DND-41 (cell line): ENCODE data around the gene SNN.

Source experiments
- ATAC-seq: fragments of 200-7000 bp; cut with Tn5 transposase; 3 replicates; pipeline ENCODE4 v1.9.1; 2021; ENCODE audit warnings: low read depth; ENCODE audit not compliant: insufficient read depth
- DNase-seq: peaks from one replicate; pipeline ENCODE4 v3.0.0-alpha.2; 2020
- H2AFZ ChIP-seq: 2 replicates; pipeline ENCODE4 v1.6.0; 2012; ENCODE audit warnings: low read depth, low read length
- H3K27ac ChIP-seq: 2 replicates; pipeline ENCODE4 v1.5.1; 2012; ENCODE audit warnings: low read length, inconsistent platforms
- H3K27me3 ChIP-seq: fragments of 200-600 bp; sonication (generic); 2 replicates; pipeline ENCODE4 v1.6.0; 2012; ENCODE audit warnings: low read length, mild to moderate bottlenecking, inconsistent platforms; ENCODE audit not compliant: insufficient read depth, poor library complexity
- H3K36me3 ChIP-seq: 2 replicates; pipeline ENCODE4 v1.5.1; 2012; ENCODE audit warnings: low read length, inconsistent platforms; ENCODE audit not compliant: insufficient read depth
- H3K4me1 ChIP-seq: 2 replicates; pipeline ENCODE4 v1.5.1; 2012; ENCODE audit warnings: mild to moderate bottlenecking, low read length; ENCODE audit not compliant: insufficient read depth
- H3K4me2 ChIP-seq: 2 replicates; pipeline ENCODE4 v1.6.0; 2012; ENCODE audit warnings: mild to moderate bottlenecking, moderate library complexity, low read length, inconsistent platforms; ENCODE audit not compliant: insufficient read depth
- H3K4me3 ChIP-seq, 2 experiments: fragments of 200-600 bp in 1 of 2; shearing (Covaris generic) in 1 of 2; 2 replicates each; pipeline ENCODE4 v1.5.1; 2012 to 2016; ENCODE audit warnings: inconsistent platforms in 2 of 2, low read length in 2 of 2, mild to moderate bottlenecking in 2 of 2, low read depth in 1 of 2, moderate library complexity in 1 of 2
- H3K79me2 ChIP-seq: 2 replicates; pipeline ENCODE4 v1.6.0; 2012; ENCODE audit warnings: low read length, inconsistent platforms; ENCODE audit not compliant: insufficient read depth
- H3K9ac ChIP-seq: 2 replicates; pipeline ENCODE4 v1.6.0; 2012; ENCODE audit warnings: low read depth, mild to moderate bottlenecking, inconsistent platforms, low read length, moderate library complexity
- H3K9me3 ChIP-seq: 2 replicates; pipeline ENCODE4 v1.5.1; 2012; ENCODE audit warnings: low read length, moderate library complexity, mild to moderate bottlenecking, inconsistent platforms; ENCODE audit not compliant: insufficient read depth, severe bottlenecking
- H4K20me1 ChIP-seq: 2 replicates; pipeline ENCODE4 v1.6.0; 2012; ENCODE audit warnings: low read length; ENCODE audit not compliant: insufficient read depth
- EZH2 ChIP-seq: IDR thresholded peaks from 3 replicates; pipeline ENCODE4 v1.6.1; 2012; ENCODE audit warnings: borderline replicate concordance, low read depth, mild to moderate bottlenecking, moderate library complexity, low read length, inconsistent platforms; ENCODE audit not compliant: severe bottlenecking
- TF ChIP-seq, protein P1 (sequence below): IDR thresholded peaks from 2 replicates; pipeline ENCODE4 v1.5.1; 2012; ENCODE audit warnings: borderline replicate concordance, low read length, moderate library complexity, mild to moderate bottlenecking; ENCODE audit not compliant: poor library complexity, severe bottlenecking; ENCODE audit errors: extremely low read depth

SNN gene

DNA sequence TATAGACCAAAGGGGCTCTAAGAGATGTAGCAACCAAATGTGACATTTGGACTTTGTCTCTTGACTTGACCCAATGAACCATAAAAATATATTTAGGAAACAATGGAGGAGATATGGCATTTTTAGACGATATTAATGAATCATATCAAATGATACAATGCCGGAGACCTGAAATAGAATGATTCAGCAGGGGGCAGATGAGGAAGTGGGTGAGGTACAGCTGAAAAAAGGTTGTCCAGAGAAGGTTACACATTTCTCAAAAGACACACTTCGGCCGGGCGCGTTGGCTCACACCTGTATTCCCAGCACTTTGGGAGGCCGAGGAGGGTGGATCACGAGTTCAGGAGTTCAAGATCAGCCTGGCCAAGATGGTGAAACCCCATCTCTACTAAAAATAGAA is 16.5 kb upstream of the SNN start:
- ATAC-seq (no peak), DNase-seq (no peak)
- Histone ChIP-seq H3K27ac (no peak overlapping the region), H3K4me3 (no peak overlapping the region), H3K4me2 (no peak overlapping the region), H3K9me3 (no peaks in the 10 kb centered on the region), H4K20me1 (no peaks in the 10 kb centered on the region), H3K9ac (no peak overlapping the region), H3K4me1 (peaks cover 25% of the 10 kb centered on the region), H2AFZ (no peak overlapping the region), H3K27me3 (no peaks in the 10 kb centered on the region), H3K36me3 (no peaks in the 10 kb centered on the region), H3K79me2 (no peaks in the 10 kb centered on the region)
- TF ChIP-seq, protein P1, sequence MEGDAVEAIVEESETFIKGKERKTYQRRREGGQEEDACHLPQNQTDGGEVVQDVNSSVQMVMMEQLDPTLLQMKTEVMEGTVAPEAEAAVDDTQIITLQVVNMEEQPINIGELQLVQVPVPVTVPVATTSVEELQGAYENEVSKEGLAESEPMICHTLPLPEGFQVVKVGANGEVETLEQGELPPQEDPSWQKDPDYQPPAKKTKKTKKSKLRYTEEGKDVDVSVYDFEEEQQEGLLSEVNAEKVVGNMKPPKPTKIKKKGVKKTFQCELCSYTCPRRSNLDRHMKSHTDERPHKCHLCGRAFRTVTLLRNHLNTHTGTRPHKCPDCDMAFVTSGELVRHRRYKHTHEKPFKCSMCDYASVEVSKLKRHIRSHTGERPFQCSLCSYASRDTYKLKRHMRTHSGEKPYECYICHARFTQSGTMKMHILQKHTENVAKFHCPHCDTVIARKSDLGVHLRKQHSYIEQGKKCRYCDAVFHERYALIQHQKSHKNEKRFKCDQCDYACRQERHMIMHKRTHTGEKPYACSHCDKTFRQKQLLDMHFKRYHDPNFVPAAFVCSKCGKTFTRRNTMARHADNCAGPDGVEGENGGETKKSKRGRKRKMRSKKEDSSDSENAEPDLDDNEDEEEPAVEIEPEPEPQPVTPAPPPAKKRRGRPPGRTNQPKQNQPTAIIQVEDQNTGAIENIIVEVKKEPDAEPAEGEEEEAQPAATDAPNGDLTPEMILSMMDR, result no peak

DNA sequence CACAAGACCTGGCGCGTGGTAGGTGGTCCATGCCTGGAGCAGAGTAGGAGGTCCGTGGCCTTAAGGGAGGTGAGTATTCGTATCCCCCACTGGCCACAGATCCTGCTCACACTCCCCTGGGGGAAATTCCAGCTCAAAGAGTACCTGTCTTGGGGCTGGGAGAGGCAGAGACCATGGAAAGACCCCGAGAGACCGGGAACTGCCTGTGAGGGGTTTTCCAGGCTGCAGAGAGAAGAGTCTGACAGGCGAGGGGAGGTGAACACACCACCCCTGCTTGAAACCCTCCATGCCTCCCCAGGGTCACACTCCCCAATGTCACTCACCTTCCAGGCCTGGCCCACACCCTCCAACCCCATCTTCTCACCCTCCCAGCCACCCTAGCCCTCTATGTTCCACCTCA is 12.6 kb upstream of the SNN start:
- H2AFZ ChIP-seq, result no peak overlapping the region

DNA sequence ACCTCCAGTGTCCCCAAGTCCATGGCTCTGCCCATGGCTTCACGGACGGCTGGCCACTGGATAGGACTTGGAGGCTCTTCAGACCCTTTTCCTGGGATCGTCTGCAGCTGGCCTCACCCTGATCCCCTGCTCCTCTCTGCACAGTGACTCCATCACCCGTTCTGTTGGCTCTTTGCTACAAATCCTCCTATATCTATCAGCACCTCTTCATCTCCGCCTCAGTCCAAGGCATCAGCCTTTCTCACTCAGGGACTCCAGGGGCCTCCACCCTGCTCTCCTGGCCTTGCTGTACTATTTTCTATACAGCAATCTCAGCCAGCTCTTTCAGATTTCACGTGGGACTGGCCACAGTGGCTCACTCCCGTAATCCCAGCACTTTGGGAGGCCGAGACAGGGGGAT is 10.7 kb upstream of the SNN start:
- Histone ChIP-seq H2AFZ (no peak overlapping the region), H3K4me1 (peaks cover 25% of the 10 kb centered on the region), H3K4me2 (no peak overlapping the region), H3K9ac (no peak overlapping the region), H3K9me3 (no peaks in the 10 kb centered on the region), H4K20me1 (no peaks in the 10 kb centered on the region), H3K27me3 (no peaks in the 10 kb centered on the region), H3K27ac (no peak overlapping the region), H3K36me3 (no peaks in the 10 kb centered on the region), H3K4me3 (no peak overlapping the region), H3K79me2 (no peaks in the 10 kb centered on the region)
- no peak for DNase-seq
- TF ChIP-seq, protein P1, result no peak
- TF ChIP-seq EZH2, result no peak
- ATAC-seq, result no peak

More for the DNA sequence above, 12.6 kb upstream of the SNN start:
- Histone ChIP-seq H4K20me1 (no peaks in the 10 kb centered on the region), H3K79me2 (no peaks in the 10 kb centered on the region), H3K4me3 (no peak overlapping the region), H3K4me1 (peaks cover 25% of the 10 kb centered on the region), H3K36me3 (no peaks in the 10 kb centered on the region), H3K9ac (no peak overlapping the region), H3K27me3 (no peaks in the 10 kb centered on the region), H3K9me3 (no peaks in the 10 kb centered on the region), H3K4me2 (no peak overlapping the region), H3K27ac (0 out of 2 replicates have a peak overlapping the region, but pooled peaks have one; percentile 6)
- DNase-seq, result no peak
- no peak for ATAC-seq
- TF ChIP-seq EZH2, result no peak
- TF ChIP-seq, protein P1, result no peak
